Parathyroid adenoma (tissue), 2 donors: ENCODE measurements around the gene PI16.

Experiments used
- H2AFZ ChIP-seq: fragments of 300-600 bp; sonication (generic); one replicate; pipeline ENCODE4 v1.7.0; 2017; ENCODE audit warnings: antibody characterized with exemption, mild to moderate bottlenecking
- H3K27ac ChIP-seq: fragments of 300-600 bp; sonication (generic); one replicate; pipeline ENCODE4 v1.7.0; 2017
- H3K27me3 ChIP-seq: fragments of 300-600 bp; sonication (generic); one replicate; pipeline ENCODE4 v1.7.0; 2017; ENCODE audit warnings: low read length; ENCODE audit not compliant: control insufficient read depth, insufficient read depth
- H3K36me3 ChIP-seq: fragments of 300-600 bp; sonication (generic); one replicate; pipeline ENCODE4 v1.7.0; 2017; ENCODE audit warnings: low read length; ENCODE audit not compliant: control insufficient read depth, insufficient read depth
- H3K4me1 ChIP-seq: fragments of 300-600 bp; sonication (generic); one replicate; pipeline ENCODE4 v1.7.0; 2017; ENCODE audit warnings: control low read depth
- H3K4me2 ChIP-seq: fragments of 300-600 bp; sonication (generic); one replicate; pipeline ENCODE4 v1.7.0; 2017; ENCODE audit warnings: low read length
- H3K4me3 ChIP-seq: fragments of 300-600 bp; sonication (generic); one replicate; pipeline ENCODE4 v1.7.0; 2017; ENCODE audit warnings: low read depth, low read length
- H3K79me2 ChIP-seq: fragments of 300-600 bp; sonication (generic); one replicate; pipeline ENCODE4 v1.7.0; 2017; ENCODE audit warnings: control low read depth
- H3K9ac ChIP-seq: fragments of 300-600 bp; sonication (generic); one replicate; pipeline ENCODE4 v1.7.0; 2017; ENCODE audit warnings: mild to moderate bottlenecking
- H3K9me3 ChIP-seq: fragments of 300-600 bp; sonication (generic); one replicate; pipeline ENCODE4 v1.7.0; 2017; ENCODE audit warnings: low read length; ENCODE audit not compliant: control insufficient read depth
- CTCF ChIP-seq: fragments of 300-600 bp; sonication (generic); IDR thresholded peaks from one replicate; pipeline ENCODE4 v1.7.0; 2017; ENCODE audit warnings: antibody characterized with exemption, mild to moderate bottlenecking
- donor health status: primary hyperparathyroidism.

PI16 gene

GRCh38 chr6:36976007-36976264 lies 21.4 kb downstream of the PI16 start:
- no peak overlapping the region for H3K4me3 ChIP-seq
- H3K4me1 ChIP-seq, result peaks cover 13% of the 10 kb centered on the region
- H3K9ac ChIP-seq, result no peak overlapping the region
- no peak overlapping the region for H2AFZ ChIP-seq
- TF ChIP-seq CTCF, result no peak
- no peaks in the 10 kb centered on the region for H3K9me3 ChIP-seq
- no peaks in the 10 kb centered on the region for H3K27me3 ChIP-seq
- no peaks in the 10 kb centered on the region for H3K36me3 ChIP-seq
- no peak overlapping the region for H3K27ac ChIP-seq
- no peak overlapping the region for H3K4me2 ChIP-seq
- H3K79me2 ChIP-seq, result peaks cover 26% of the 10 kb centered on the region

- no peaks in the 10 kb centered on the region for H3K36me3 ChIP-seq
These were observed 22.0 kb downstream of the PI16 start for GRCh38 chr6:36976509-36976908.

DNA sequence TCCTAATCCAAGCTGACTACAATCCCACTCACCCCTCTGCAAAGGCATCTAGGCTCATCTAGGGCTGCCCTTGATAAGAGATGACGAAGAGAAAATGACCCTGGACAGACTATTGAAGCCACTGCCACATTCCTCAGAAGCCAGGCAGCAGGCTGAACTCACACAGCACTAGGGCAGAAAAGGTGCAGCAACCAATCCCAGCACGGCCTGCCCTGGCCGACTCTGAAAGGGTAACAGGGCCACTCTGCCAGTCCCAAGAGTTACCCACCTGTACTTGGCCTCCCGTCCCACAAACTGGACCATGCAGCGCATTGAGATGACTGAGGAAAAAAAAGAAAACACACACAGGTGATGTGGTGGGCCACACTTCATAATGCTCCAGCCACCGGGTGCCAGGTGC lies 22.4 kb downstream of the PI16 start:
- H3K4me2 ChIP-seq, result no peak overlapping the region
- H2AFZ ChIP-seq, result no peak overlapping the region
- H3K79me2 ChIP-seq, result peaks cover 31% of the 10 kb centered on the region
- no peaks in the 10 kb centered on the region for H3K36me3 ChIP-seq
- no peak overlapping the region for H3K9ac ChIP-seq
- no peak overlapping the region for H3K4me3 ChIP-seq
- no peaks in the 10 kb centered on the region for H3K9me3 ChIP-seq
- H3K27ac ChIP-seq, result no peak overlapping the region
- H3K4me1 ChIP-seq, result peaks cover 18% of the 10 kb centered on the region
- H3K27me3 ChIP-seq, result no peaks in the 10 kb centered on the region
- no peak for TF ChIP-seq CTCF

More at GRCh38 chr6:36976509-36976908, 22.0 kb downstream of the PI16 start:
- Histone ChIP-seq H3K9me3 (no peaks in the 10 kb centered on the region), H3K27me3 (no peaks in the 10 kb centered on the region), H2AFZ (no peak overlapping the region), H3K4me3 (no peak overlapping the region), H3K9ac (no peak overlapping the region), H3K79me2 (peaks cover 27% of the 10 kb centered on the region), H3K27ac (no peak overlapping the region), H3K4me2 (no peak overlapping the region), H3K4me1 (peaks cover 17% of the 10 kb centered on the region)
- TF ChIP-seq CTCF, result no peak

- no peak overlapping the region for H2AFZ ChIP-seq
- H3K9ac ChIP-seq, result no peak overlapping the region
- TF ChIP-seq CTCF, result peak; percentile 21
- H3K79me2 ChIP-seq, result peaks cover 33% of the 10 kb centered on the region
- no peaks in the 10 kb centered on the region for H3K9me3 ChIP-seq
- H3K27me3 ChIP-seq, result no peaks in the 10 kb centered on the region
- no peaks in the 10 kb centered on the region for H3K36me3 ChIP-seq
- peaks cover 18% of the 10 kb centered on the region for H3K4me1 ChIP-seq
- H3K27ac ChIP-seq, result no peak overlapping the region
- H3K4me2 ChIP-seq, result no peak overlapping the region
- no peak overlapping the region for H3K4me3 ChIP-seq
These were observed 23.0 kb downstream of the PI16 start for GRCh38 chr6:36977470-36977941.

GRCh38 chr6:36978421-36979346 lies 24.1 kb downstream of the PI16 start:
- Histone ChIP-seq H3K36me3 (no peaks in the 10 kb centered on the region), H3K27me3 (no peaks in the 10 kb centered on the region), H3K4me3 (no peak overlapping the region), H2AFZ (no peak overlapping the region), H3K9me3 (no peaks in the 10 kb centered on the region), H3K9ac (no peak overlapping the region), H3K27ac (no peak overlapping the region), H3K4me2 (no peak overlapping the region), H3K79me2 (peaks cover 45% of the 10 kb centered on the region), H3K4me1 (peaks cover 29% of the 10 kb centered on the region)
- TF ChIP-seq CTCF, result no peak
